ENCODE data around the gene CILP2.

Gene CILP2

DNA sequence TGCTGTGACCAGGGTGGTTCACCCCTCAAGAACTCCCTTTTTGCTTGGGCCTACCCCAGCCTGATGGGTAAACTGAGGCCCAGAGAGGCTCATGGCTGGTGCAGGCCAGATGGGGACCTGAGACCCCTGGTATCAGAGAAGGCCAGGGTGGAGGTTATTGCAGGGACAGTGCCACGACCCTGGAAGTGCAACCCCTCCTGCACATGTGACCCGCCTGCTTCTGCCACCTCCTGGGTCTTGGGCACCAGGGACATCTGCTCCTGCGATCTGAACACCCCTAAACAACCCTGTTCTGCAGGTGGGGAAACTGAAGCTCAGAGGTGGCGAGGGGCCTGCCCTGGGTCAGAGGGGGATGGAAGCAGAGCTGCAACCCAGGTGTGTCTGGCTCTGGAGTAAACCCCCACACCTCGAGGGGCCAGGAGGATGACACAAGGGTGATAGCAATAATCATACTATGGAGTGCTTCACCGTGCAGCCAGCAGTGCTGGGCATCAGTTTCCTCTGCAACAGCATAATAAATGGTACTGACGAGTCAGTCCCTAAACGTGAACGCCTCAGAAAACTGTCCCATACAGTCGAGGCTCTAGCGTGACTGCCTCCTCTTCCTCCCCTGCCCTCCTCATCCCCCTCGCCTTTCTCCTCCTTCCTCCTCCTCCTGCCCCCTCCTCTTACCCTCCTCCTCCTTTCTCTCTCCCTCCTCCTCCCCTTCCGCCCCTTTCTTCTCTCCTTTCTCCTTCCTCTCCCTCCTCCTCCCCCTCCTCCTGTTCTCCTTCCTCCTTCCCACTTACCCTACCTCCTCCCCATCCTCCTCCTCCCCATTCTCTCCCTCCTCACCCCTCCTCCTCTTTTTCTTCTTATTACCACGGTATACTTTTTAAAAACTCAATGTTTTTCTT lies 5.0 kb upstream of the CILP2 start:
- TF ChIP-seq, protein P1, sequence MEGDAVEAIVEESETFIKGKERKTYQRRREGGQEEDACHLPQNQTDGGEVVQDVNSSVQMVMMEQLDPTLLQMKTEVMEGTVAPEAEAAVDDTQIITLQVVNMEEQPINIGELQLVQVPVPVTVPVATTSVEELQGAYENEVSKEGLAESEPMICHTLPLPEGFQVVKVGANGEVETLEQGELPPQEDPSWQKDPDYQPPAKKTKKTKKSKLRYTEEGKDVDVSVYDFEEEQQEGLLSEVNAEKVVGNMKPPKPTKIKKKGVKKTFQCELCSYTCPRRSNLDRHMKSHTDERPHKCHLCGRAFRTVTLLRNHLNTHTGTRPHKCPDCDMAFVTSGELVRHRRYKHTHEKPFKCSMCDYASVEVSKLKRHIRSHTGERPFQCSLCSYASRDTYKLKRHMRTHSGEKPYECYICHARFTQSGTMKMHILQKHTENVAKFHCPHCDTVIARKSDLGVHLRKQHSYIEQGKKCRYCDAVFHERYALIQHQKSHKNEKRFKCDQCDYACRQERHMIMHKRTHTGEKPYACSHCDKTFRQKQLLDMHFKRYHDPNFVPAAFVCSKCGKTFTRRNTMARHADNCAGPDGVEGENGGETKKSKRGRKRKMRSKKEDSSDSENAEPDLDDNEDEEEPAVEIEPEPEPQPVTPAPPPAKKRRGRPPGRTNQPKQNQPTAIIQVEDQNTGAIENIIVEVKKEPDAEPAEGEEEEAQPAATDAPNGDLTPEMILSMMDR (IDR thresholded peaks at IDR 0.05; ENCODE audit: low read depth, low read length) = no peak

DNA sequence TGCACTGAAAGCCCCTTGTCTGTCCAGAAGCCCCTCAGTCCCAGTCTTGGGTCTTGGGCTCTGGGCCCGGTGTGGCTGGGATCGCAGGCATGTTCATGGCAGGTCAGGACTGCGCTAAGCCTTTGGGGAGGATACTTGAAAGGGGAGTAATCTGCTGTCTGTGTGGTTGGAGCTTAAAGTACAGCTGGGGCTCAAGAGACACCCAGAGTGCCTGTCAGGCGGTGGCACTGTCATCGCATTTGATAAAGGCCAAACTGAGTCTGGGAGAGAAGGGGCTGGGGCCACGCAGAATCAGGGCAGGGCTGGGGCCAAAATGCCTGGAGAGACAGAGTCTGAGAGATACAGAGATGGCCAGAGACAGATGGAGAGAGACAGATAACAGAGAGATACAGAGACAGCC lies 4.2 kb upstream of the CILP2 start:
- no peak for DNase-seq (ENCODE audit: extremely low read depth, low read depth)
- TF ChIP-seq, protein P1 (IDR thresholded peaks at IDR 0.05; ENCODE audit: low read depth, low read length) = no peak

More for the DNA sequence above, 5.0 kb upstream of the CILP2 start:
- DNase-seq (ENCODE audit: extremely low read depth, low read depth) = no peak

DNA sequence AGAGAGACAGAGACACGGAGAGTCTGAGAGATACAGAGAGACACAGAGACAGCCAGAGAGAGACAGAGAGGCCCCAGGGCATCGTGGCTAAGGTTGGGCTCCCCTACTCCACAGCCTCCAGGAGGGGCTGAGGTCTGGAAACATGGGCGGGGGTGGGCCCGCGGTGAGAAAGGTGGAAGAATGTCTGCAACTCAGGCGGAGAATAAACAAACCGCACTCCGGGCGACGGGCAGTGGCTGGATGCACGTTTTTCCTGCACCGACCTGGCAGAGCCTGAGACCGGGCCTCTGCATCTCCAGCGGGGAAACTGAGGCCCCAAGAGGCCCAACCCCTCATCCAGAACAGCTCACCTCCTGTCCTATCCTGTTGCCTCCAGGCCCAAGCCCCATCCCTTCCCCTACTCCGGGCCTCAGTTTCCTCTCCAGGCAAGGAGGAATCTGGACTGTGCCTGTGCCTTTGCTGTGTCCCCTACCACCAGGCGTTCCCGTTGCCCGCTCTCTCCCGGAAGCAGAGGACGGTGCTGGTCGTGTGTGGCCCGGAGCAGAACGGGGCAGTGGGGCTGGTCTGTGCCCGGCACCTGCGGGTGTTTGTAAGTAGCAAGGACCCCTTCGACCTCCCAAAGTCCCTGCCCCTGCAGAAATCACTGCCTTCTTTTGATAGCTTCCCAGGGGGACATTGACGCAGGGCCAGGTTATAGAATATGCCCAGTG lies 3.4 kb upstream of the CILP2 start:
- TF ChIP-seq, protein P1 (IDR thresholded peaks at IDR 0.05; ENCODE audit: low read depth, low read length) = no peak

GRCh38 chr19:19535311-19536191 lies 2.5 kb upstream of the CILP2 start:
- no peak for DNase-seq (ENCODE audit: extremely low read depth, low read depth)
- TF ChIP-seq, protein P1 (IDR thresholded peaks at IDR 0.05; ENCODE audit: low read depth, low read length) = no peak

More for the DNA sequence above, 3.4 kb upstream of the CILP2 start:
- DNase-seq (ENCODE audit: extremely low read depth, low read depth) = no peak

- TF ChIP-seq, protein P1 (IDR thresholded peaks at IDR 0.05; ENCODE audit: low read depth, low read length) = no peak
- DNase-seq (ENCODE audit: extremely low read depth, low read depth) = no peak
These were observed 703 bp upstream of the CILP2 start for GRCh38 chr19:19537075-19538048.

DNA sequence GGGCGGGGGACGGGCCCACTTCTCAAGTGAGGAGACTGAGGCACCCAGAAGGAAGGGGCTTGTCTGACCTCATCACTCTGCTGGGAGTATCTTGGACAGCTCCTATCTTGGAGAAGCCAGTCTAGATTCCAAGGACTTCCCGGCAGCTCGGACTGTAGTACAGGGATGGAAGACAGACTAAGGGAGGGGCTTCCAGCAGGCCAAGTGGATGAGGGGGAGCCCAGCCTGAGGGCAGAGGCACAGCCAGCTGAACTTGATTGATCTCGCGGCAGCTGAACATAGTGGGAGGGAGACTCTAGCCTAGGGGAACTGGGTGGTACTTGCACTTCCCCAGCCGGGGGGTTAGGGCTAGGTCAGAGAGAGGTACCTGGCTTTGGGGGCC lies 711 bp downstream of the CILP2 start:
- TF ChIP-seq, protein P1 (IDR thresholded peaks at IDR 0.05; ENCODE audit: low read depth, low read length) = no peak
- DNase-seq (ENCODE audit: extremely low read depth, low read depth) = no peak
